AG10803 (cell line): ENCODE measurements around the gene RSPRY1.

Experiments used
- DNase-seq: peaks from one replicate; pipeline ENCODE4 v3.0.0; 2010; ENCODE audit warnings: low read depth
- H3K4me3 ChIP-seq: 2 replicates; pipeline ENCODE4 v1.5.1; 2011; ENCODE audit warnings: mild to moderate bottlenecking, low read length, control low read depth
- CTCF ChIP-seq: conservative IDR thresholded peaks from 2 replicates; pipeline ENCODE4 v1.5.1; 2011; ENCODE audit warnings: mild to moderate bottlenecking, low read length, control low read depth, inconsistent platforms

The RSPRY1 gene

GRCh38 chr16:57235128-57236021, 49.2 kb downstream of the RSPRY1 start:
- no peak for TF ChIP-seq CTCF
- no peak for DNase-seq
- H3K4me3 ChIP-seq, result no peak overlapping the region

- TF ChIP-seq CTCF, result no peak
- DNase-seq, result no peak
- H3K4me3 ChIP-seq, result no peak overlapping the region
These were observed 49.9 kb downstream of the RSPRY1 start for GRCh38 chr16:57236022-57236350.

- DNase-seq, result no peak
- TF ChIP-seq CTCF, result no peak
- H3K4me3 ChIP-seq, result no peak overlapping the region
These were observed 52.6 kb downstream of the RSPRY1 start for GRCh38 chr16:57238682-57239081.

GRCh38 chr16:57239107-57239506, 53.0 kb downstream of the RSPRY1 start:
- no peak overlapping the region for H3K4me3 ChIP-seq
- no peak for TF ChIP-seq CTCF
- DNase-seq, result no peak

GRCh38 chr16:57240851-57241250, 54.7 kb downstream of the RSPRY1 start:
- DNase-seq, result no peak
- TF ChIP-seq CTCF, result no peak
- H3K4me3 ChIP-seq, result no peak overlapping the region

DNA sequence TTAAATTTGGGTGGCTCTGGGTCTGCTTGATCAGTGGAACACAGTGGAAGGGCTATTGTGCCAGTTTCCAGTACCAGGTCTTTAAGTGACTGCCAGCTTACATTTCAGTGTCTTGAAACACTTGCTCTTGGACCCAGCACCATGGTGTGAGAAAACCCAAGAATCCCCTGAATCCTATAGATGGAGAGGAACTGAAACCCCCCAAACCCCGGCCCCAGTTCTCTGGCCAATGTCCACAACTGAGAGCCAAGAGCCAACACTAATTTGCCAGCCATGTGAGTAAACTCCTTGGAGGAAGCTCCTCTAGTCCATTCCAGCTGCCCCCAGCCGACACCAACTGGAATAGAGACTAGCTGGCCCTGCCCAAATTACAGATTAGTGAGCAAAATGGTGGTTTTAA, 56.5 kb downstream of the RSPRY1 start:
- no peak for TF ChIP-seq CTCF
- no peak for DNase-seq
- H3K4me3 ChIP-seq, result no peak overlapping the region

- peak overlapping the region; percentile 72 for H3K4me3 ChIP-seq
- DNase-seq, result no peak
- no peak for TF ChIP-seq CTCF
These were observed 58.3 kb downstream of the RSPRY1 start for GRCh38 chr16:57244463-57244766.
